ENCODE measurements around the gene LACTB. TPM values are rescaled to one million over a fixed set of nuclear protein-coding genes. Genes with fewer than 3 reads are reported as not detected.

The LACTB gene
- total RNA-seq, 4 donors from 2014 or later = 9.0 to 18.4 (median 16.5) TPM

GRCh38 chr15:63186065-63186464 is 64.4 kb downstream of the LACTB start:
- no peaks in the 10 kb centered on the region for H3K9me3 ChIP-seq
- no peak for DNase-seq (ENCODE audit: low spot score in 2 of 2)
- H3K27ac ChIP-seq = no peak overlapping the region
- H3K4me3 ChIP-seq = no peak overlapping the region
- no peaks in the 10 kb centered on the region for H3K27me3 ChIP-seq
- H3K4me1 ChIP-seq = peaks cover 0 to 12% (median 2%) of the 10 kb centered on the region in 4 donors
- TF ChIP-seq POLR2A (IDR thresholded peaks at IDR 0.05) = no peak
- TF ChIP-seq EP300 (IDR thresholded peaks at IDR 0.05) = no peak
- TF ChIP-seq CTCF (IDR thresholded peaks at IDR 0.05) = no peak
- H3K36me3 ChIP-seq = no peaks in the 10 kb centered on the region
- 77 to 80% methylated on average over 2 of the region's 2 CpGs for WGBS, 2 donors

GRCh38 chr15:63187589-63188226 is 66.0 kb downstream of the LACTB start:
- Histone ChIP-seq H3K9me3 (no peaks in the 10 kb centered on the region), H3K4me1 (peaks cover 0 to 29% (median 16%) of the 10 kb centered on the region in 4 donors), H3K27me3 (no peaks in the 10 kb centered on the region), H3K4me3 (no peak overlapping the region), H3K27ac (no peak overlapping the region), H3K36me3 (no peaks in the 10 kb centered on the region)
- 80 to 90% methylated on average over 5 of the region's 5 CpGs for WGBS, 2 donors
- TF ChIP-seq POLR2A (IDR thresholded peaks at IDR 0.05) = no peak
- TF ChIP-seq EP300 (IDR thresholded peaks at IDR 0.05) = no peak
- no peak for TF ChIP-seq CTCF (IDR thresholded peaks at IDR 0.05)
- no peak for DNase-seq (ENCODE audit: low spot score in 2 of 2)

- Histone ChIP-seq H3K36me3 (no peaks in the 10 kb centered on the region), H3K4me1 (peaks cover 0 to 36% (median 19%) of the 10 kb centered on the region in 4 donors), H3K27me3 (no peaks in the 10 kb centered on the region), H3K9me3 (no peaks in the 10 kb centered on the region), H3K27ac (peak overlapping the region; percentile 21 to 93 (median 80)), H3K4me3 (peak overlapping the region; percentile 46 to 95 (median 84))
- no peak for DNase-seq (ENCODE audit: low spot score in 2 of 2)
- 41 to 43% methylated on average over 10 of the region's 10 CpGs for WGBS, 2 donors
- TF ChIP-seq EP300 (IDR thresholded peaks at IDR 0.05) (no peak), POLR2A (IDR thresholded peaks at IDR 0.05) (no peak), CTCF (IDR thresholded peaks at IDR 0.05) (no peak)
These were observed 66.7 kb downstream of the LACTB start for GRCh38 chr15:63188247-63188925.

- H3K27ac ChIP-seq = peak within 1 kb of the TSS; percentile 82 to 95 (median 93)
- peak within 1 kb of the TSS; percentile 83 to 95 (median 90) for H3K4me3 ChIP-seq
- peaks cover 0 to 44% (median 26%) of the 10 kb centered on the region in 4 donors for H3K4me1 ChIP-seq
- WGBS, 2 donors = 0 to 1% methylated on average over 6 to 50 of the region's 77 CpGs
- no peaks in the 10 kb centered on the region for H3K27me3 ChIP-seq
- DNase-seq (ENCODE audit: low spot score in 2 of 2) = peak; percentile 99
- H3K9me3 ChIP-seq = no peaks in the 10 kb centered on the region
- TF ChIP-seq POLR2A (IDR thresholded peaks at IDR 0.05) (peak; percentile 58 to 84), CTCF (IDR thresholded peaks at IDR 0.05) (peak in 2 of 5 experiments; percentile 12 to 39), EP300 (IDR thresholded peaks at IDR 0.05) (peak; percentile 47 to 96)
- H3K36me3 ChIP-seq = no peaks in the 10 kb centered on the region
These were observed 67.5 kb downstream of the LACTB start, which contains the start of gene RAB8B for GRCh38 chr15:63188926-63189871. Gene RAB8B, plus strand, starts transcription at chr15:63189606. Its CDS starts 19 bp downstream, at chr15:63189625.

All from tibial nerve (tissue), 4 donors.